ENCODE results near the gene STAG1.
"Not testable (repeated sequence)": the region's sequence is repeated elsewhere in the genome, so short reads cannot be mapped to it uniquely, and the experiment has no call there.

Gene STAG1

DNA sequence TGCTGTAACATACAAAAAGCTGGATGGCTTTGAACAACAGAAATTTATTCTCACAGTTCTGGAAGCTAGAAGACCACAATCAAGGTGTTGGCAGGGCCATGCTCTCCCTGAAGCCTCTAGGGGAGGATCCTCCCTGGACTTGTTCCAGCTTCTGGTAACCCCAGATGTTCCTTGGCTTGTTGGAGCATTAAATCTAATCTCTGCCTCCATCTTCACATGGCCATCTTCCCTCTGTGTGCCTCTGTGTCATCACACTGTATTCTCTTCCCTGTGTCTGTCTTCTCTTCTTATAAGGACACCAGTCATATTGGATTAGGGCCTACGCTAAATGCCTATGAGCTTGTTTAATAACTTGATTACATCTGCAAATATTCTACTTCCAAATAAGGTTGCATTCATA lies 109.5 kb downstream of the STAG1 start:
- no peak for DNase-seq

DNA sequence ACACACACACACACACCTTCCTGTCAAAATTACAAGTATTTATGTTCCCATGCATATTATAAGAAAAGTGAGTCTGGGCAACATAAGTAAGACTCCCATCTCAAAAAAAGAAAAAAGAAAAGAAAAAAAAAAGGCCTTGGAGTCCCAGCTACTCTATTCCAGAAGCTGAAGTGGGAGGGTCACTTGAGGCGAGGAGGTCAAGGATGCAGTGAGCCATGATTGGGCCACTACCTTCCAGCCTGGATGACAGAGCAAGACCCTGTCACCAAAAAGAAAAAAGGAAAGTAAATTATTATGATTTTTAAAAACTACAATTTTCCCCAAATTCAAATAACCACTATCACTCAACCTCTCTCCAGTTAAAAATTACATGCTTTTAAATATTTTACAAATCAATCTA lies 113.1 kb downstream of the STAG1 start:
- DNase-seq, result no peak

DNA sequence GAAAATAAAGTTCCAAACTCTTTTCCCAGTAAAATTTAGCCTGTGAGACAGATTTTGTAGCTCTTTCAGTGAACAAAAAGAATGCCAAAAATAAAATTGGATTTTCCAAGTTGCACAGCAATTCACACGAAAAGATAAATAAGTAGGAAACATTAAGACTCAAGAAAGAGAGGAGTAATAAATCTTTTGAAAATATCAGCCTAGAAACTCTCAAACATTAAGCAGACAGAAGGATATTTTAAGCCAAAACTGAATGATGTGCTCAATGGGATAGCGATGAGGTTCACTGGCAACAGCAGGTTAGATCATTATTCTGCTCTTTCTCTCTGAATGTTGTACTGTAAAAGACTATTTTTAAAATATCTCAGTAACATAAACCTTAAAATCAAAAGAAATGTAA lies 115.0 kb downstream of the STAG1 start:
- DNase-seq, result no peak

DNA sequence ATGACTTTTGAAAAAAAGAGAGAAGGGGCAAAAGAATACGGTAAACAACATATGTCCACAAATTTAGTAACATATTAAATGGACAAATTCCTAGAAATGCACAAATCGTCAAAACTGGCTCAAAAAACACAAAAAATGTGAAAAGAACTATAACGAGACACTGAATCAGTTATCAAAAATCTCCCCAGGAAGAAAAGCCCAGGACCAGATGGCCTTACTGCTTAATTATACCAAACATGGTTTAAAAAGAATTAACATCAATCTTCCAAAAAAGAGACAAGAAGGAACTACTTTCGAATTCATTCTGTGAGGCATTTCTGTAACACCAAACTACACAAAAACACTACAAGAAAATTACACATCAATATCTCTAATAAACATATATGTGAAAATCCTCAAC lies 117.4 kb downstream of the STAG1 start:
- DNase-seq, result no peak

DNA sequence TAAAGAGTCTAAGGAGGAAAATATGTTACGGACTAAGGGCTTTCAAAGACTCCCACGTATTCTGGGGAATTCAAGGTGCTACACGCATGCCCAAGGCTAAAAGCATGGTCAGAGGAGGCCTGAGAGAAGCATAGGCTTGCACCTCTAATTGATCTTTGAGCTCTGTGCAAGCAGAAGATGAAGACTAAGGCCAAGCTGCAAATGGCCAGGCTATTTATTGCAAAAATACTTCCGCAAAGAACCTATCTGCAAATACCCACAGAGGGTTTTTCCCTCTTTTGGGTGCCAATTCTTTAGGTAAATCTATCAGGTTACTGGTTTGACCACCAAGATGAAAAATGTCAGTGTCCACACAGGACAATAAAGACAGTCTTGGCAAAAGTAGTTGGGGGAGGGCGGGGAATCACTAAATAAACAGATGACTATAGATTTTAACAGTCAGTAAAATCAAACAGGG lies 119.5 kb downstream of the STAG1 start:
- DNase-seq, result no peak

DNA sequence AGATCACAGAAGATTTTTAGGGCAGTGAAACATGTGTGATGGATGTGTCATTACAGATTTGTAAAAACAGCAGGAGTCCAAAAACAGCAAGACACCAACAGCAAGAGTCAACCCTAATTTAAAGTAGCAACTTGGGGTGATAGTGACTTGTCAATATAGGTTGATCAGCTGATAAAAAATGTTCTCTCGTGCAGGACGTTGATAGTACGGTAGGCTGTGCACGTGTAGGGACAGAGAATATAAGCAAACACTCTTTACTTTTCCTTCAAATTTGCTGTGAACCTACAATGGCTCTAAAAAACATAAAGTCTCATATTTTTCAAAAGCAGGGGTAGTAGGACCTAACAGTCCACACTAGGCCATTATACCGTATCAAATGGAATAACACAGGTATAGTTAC lies 120.8 kb downstream of the STAG1 start:
- DNase-seq, result no peak

DNA sequence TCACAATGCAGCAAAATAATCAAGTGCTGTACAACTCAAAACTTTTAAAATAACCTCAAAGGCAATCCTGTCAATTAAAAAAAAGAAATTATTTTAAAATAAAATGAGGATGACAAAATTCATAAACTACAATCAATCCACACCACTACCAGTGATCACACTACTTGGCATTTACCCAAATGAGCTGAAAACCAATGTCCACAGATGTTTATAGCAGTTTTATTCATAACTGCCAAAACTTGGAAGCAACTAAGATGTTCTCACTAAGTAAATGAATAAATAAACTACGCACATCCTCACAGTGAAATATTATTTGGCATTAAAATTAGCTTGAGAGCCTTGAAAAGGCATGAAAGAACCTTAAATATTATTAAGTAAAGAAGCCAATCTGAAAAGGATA lies 121.3 kb downstream of the STAG1 start:
- DNase-seq, result no peak

DNA sequence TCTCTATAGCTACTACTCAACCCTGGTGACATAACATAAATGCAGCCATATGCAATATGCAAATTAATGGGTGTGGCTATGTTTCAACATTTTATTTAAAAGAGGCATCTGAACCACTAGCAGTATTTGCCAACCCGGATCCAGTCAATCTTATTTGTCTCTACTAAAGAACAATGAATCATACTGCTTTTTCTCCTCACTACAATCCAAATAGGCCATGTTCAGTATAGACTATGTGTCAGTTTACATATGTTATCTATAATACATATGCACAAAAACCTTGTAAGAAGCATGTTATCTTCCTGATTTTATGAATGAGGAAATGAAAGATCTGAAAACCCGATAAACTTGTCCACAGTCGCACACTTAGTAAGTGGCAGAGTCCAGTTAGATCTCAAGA lies 125.7 kb downstream of the STAG1 start:
- DNase-seq, result no peak

DNA sequence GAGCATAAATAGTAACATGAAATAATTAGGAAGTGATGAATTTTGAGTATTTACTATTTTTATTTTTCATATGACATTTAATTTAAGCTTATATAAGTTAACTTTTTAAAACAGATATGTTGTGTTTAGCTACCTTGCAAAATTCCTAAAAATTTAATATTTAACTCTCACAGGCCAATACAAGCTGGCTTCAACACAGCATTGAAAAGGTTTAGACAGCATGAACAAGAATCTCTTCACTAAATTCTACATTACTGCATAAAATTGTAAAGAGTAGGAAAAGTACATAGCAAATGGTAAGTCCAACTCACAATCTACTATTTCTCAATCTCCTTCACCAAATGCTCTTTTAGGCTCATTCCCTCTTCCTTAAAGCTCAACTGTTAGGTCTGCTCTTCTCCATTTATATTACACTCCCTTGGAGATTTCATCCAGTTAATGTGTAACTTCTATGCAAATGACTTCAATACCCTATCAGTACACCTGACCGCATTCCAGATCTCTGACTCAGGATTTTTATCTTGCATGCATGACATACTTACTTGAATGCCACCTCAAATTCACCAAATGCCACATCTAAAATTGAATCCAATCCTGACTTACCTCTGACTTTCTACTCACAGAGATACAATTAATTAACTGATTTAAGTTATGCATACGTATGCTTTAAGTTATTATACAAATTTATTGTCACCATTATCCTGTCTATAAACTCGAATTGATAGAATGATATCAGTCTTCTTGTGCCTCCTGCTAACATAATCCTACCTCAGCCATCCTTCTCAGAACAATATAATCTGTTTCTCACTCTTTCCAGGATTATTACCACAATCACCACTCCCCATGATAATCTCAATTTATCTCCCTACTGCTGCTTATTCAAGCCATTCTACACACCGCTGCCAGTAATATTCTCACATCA lies 127.0 kb downstream of the STAG1 start:
- DNase-seq, result no peak

DNA sequence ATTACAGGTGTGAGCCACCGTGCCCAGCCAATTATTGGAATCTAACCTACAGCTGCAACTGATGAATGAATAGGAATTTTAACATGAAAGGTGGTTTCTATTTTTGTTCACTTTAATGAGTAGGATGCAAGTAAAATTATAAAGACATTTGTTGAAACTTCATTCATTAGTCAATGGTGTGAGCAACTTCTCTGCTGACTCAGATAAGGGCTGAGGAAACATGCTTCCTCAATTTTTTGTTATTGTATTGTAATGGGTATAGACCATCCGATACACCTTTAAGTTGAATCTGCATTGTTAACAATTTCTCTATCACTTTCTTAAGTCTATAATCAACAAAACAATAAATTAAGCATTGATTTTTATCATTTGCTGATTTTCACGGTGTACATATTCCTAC lies 127.8 kb downstream of the STAG1 start:
- DNase-seq, result no peak

DNA sequence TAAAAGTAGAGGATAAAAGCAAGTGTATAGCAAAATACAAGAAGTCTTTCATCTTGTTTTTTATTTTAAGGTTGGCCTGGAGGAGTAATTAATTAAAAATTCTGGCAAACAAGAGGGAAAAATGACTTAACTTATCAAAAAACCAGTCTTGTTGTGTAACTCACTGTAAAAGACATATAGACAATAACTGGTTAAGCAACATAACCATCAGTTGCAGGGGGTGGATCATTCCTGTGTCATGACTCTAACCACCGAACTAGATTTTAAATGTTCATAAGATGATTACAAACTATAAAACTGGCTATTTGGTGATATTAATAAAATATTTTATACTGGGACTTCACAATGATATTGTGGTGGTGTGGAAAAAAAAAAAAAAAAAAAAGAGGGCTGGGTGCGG lies 130.6 kb downstream of the STAG1 start:
- DNase-seq, result no peak

DNA sequence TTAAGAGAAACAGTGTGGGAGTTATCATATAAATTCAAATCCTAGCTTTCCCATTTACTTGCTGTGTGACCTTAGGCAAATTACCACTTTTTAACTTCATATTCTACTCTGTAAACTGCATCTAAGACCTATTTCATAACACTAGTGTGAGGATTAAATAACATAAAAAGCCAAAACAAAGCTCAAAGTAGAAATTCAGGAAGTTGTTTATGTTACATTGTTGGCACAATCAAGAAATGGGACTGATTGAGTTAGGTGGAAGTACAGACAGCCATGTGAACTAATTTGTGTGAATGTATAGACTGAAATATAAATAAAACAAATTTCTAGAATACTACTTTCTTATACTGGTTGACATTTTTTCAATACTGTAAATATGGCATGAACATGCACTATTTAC lies 131.7 kb downstream of the STAG1 start:
- no peak for DNase-seq

DNA sequence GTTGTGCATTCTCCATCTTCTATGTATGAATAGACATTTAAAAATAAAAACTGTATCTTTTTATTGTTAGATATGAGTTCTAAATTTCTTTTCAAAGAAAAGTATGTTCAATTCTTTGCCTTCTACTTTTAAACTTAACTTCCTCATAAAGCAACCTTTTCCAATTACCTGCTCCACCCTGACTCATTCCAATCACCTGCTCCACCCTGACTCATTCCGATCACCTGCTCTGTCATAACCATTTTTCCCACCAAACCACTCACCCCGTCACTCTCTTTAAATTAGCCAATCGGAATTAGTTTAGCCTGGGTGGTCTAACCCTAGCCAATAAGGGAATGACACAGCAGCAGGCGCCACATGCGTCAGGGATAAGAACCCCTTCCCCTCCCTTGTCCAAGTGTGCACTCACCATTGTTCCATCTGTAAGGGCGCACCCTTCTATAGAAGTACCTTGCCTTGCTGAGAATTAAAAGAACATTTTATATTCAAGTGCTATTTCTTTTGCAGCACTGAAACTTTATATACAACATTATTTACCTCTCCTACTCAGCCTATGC lies 134.1 kb downstream of the STAG1 start:
- DNase-seq, result not testable (repeated sequence)

DNA sequence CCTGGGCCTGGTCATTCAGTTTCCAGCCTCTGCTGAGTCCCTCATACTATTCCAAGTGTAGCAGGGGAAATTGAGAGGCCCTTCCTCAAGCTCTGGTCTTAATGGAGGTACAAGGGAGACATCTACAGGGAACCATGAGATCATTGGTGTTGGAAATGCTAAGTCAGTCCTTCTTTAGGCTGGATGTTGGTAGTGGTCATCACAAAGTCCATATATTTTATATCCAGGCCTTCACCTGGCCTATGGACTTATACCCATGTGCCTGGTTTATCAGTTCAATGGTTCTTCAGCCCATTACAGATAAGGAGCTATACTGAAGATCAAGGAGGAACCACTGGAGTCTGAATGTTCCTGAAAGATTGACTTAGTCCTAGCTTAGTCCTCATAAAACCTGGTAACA lies 135.0 kb downstream of the STAG1 start:
- DNase-seq, result no peak

DNA sequence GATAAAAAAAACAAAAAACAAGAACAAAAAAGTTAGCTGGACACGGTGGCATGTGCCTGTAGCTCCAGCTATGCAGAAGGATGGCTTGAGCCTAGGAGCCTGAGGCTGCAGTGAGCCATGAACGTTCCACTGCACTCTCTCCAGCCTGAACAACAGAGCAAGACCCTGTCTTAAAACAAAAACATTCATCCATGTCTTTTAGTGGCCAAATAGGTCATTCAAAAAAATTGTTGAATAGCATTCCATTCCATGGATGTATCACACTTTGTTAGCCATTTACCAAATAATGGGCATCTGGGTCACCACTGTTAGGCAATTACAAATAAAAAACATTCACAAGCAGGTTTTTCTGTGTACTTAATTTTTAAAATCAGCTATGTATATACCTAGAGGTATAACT lies 139.7 kb downstream of the STAG1 start:
- no peak for DNase-seq

DNA sequence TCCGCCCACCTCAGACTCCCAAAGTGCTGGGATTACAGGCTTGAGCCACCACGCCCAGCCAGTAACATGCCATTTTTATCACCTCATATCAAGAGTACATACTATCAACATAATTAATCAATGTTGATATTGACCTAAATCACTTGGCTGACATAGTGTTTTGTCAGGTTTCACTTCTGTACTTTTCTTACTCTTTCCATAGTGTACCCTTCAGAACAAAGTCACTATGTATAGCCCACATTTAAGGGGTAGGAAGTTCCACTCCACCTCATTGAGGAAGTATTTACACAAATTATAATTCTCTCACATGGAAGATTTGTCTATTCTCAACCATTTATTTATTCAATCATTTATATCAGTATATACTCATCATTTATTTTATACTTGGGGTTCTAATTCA lies 145.2 kb downstream of the STAG1 start:
- DNase-seq, result no peak

DNA sequence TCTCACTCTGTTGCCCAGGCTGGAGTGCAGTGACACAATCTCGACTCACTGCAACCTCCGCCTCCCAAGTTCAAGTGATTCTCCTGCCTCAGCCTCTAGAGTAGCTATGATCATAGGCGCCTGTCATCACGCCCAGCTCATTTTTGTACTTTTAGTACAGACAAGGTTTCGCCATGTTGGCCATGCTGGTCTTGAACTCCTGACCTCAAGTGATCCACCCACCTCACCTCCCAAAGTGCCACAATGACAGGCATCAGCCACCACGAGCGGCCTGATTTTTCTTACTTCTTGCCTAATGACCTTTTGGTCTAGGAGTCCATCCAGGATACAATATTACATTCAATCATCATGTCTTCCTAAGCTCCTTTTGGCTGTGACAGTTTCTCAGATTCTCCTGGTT lies 146.0 kb downstream of the STAG1 start:
- not testable (repeated sequence) for DNase-seq

DNA sequence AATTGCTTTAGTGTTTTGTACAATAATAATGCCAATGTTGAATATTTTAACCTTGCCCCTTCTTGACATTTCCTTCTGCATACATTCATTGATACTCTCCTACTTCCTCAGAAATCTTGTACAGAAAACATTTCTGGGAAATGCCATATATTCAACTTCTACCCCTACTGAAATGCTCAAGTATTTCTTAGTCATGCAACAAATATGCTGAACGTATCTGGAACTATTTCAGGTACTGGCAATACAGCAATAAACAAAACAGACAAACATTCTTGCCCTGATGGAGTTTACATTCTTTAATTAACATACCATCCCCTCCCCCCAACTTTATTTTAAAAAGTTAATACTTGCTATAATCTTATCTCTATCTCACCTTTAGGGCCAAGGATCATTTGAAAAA lies 147.2 kb downstream of the STAG1 start:
- no peak for DNase-seq

DNA sequence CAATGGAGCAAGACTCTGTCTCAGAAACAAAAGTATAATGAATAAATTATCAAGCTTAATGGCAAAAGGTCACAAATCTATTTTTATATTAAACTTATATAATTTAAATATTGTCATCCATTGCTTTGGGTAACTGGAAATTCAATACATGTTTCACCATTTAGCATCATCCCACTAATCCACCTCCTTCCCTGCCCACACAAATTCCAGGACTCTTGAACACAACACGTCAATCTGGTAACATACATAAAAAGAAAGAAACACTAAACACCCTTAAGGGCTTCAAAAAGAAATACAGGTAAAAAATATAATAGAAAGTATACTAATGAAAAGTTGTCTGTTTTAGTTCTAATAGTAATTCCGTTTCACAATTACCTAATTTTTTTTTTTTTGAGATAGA lies 149.4 kb downstream of the STAG1 start:
- DNase-seq, result no peak

DNA sequence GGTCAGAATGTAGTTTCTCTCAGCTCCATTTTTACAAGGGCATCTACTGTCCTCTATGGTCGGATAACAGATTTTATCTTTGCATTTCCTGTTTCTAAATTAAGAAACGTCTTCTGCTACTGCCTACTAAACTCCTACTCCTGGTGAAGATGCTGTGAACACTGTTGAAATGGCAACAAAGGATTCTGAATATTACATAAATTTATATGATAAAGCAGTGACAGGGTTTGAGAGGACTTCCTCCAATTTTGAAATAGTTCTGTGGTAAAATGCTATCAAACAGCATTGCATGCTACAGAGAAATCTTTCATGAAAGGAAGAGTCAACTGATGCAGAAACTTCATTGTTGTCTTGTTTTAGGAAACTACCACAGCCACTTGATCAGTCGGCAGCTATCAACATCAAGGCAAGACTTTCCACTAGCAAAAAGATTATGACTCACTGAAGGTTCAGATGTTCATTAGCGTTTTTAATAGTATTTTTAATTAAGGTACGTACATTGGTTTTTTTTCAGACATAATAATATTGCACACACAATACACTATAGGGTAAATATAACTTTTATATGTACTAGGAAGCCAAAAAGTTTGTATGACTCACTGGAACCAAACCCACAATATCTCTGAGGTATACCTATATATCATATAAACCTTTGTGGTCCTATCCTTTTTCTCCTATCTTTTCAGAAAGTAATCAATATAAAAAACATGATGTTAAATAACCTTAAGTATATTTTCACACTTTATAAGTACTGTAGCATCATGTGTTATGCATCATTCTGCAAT lies 156.1 kb downstream of the STAG1 start:
- DNase-seq, result no peak

DNA sequence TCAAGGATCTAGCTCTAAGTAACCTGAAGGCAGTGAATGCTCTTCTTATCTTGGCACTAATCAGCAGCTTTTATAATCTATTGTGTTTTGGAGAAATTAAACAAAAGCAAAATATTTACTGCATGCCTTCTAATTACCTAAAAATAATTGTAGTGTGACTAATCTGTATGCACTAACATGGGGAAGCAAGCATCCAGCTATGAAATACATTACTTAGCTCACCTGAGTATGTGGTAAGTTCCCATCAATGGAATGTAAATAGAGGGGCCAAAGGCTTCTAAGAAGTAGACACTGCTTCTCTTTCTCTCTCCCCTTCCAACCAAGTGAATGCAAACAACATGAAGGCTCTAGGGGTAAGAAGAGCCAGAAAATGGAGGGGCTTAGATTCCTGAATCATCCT lies 165.6 kb downstream of the STAG1 start:
- DNase-seq, result no peak

DNA sequence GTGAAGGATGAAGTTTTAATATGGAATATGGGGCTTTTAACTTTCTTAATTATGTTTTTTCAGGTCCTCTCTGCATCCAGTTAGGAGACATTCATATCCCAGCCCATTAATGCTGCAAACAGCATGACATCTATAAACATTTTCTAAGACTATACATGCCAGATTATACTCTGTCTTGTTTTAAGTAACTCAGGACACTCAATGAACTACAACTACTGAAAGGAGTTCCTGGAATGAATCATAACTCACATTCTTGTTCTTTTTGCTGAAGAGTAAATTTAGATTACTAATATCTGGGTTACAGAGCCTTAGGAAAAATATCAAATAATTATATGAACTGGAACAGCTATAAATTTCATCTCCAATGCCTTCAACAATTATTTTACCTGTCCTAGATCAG lies 167.4 kb downstream of the STAG1 start:
- no peak for DNase-seq

DNA sequence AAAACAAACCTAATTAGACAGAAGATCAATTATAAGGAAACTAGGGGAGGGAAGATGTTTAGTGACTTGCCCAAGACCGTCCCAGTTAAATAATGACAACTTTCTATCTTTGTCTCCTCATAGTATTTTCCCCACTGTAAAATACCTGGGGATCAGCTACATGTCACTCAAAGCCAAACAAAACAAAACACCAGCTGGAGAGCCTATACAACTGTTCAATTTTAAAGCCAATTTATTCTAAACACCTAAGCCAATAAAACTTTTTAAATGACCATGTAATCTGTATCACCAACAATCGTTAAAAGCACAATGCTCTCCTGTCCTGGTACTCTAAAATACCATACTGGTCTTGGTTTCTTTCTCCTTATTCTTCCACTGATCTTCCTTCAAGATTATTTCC lies 168.4 kb downstream of the STAG1 start:
- no peak for DNase-seq

DNA sequence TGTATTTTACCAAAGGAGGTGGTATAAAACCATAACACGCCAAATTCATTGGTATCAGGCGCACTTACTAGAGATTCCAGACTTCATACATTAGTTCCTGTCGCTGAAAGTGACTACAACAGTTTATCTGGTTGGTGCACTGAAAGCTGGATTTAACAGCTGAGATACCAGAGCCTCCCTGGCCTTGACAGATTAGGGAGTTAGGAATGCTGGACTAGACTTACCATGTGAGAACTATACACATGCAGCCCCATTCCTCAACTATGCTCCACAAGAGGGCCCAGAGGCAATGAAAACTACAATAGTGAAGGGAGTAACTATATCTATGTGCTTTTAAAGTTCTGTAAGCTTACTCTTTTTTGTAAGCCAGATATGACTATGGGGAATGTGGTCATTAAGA lies 174.4 kb downstream of the STAG1 start:
- no peak for DNase-seq
